ENCODE data around the gene IL1A. TPM values are rescaled to one million over a fixed set of nuclear protein-coding genes. Genes with fewer than 3 reads are reported as not detected.

Gene IL1A
- total RNA-seq, 1 experiment from 2014 or later = 1.5 TPM

DNA sequence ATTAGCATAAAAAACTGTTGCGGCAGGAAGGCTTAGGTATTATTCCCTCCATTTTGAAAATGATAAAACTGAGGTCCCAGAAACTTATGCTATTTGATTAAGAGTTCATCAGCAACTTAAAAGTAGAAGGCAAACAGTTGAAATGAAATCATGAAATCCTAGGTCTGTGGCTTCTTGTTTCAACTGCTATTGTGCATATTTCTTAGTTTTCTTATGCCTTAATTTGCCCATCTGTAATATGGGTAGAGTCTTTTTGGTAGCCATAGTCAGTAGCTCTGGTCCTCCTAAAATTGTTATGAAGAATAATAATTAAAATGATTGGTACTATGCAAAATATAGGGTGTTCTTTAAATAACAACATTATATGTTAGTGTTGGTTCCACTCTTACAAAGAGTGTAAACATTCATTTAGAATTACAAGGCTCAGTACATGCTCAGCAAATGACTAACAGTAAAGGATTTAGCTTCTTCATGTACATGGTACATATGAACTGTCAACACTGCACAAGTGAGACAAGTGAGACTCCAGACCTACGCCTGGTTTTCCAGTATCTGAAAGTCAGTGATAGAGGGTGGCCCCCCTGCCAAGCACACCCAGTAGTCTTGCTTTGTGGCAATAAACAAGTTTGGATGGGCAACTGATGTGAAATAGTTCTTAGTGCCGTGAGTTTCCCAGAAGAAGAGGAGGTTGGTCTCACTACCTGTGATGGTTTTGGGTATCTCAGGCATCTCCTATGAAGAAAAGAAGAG is 9.6 kb downstream of the IL1A start:
- Histone ChIP-seq H3K4me1 (replicated peaks) (no peaks in the 10 kb centered on the region), H3K36me3 (0 out of 2 replicates have a peak, but pooled peaks cover 4% of the 10 kb centered on the region), H3K27me3 (replicated peaks) (no peaks in the 10 kb centered on the region), H3K4me3 (no peak overlapping the region), H3K9me3 (replicated peaks) (no peaks in the 10 kb centered on the region), H3K27ac (no peak overlapping the region)
- DNase-seq (ENCODE audit: low read depth in 1 of 2, low spot score in 2 of 2) = no peak

DNA sequence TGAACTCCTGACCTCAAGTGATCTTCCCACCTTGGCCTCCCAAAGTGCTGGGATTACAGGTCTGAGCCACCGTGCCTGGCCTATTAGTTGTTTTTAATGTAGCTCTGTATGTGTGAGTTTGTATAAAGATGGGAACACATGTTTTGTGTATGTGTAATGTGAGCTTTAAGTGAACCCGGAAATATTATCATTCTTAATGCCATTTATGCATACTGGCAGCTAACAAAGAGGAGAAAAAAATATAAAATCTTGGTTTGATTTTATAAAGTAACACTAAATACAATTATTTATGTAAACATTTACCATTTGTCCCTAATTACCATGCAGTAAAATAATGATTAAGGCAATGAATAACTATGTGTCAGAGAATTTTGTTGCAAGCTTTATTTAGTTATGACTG is 10.7 kb downstream of the IL1A start:
- no peak for DNase-seq (ENCODE audit: low read depth in 1 of 2, low spot score in 2 of 2)
- Histone ChIP-seq H3K27me3 (replicated peaks) (no peaks in the 10 kb centered on the region), H3K4me3 (no peak overlapping the region), H3K36me3 (0 out of 2 replicates have a peak, but pooled peaks cover 4% of the 10 kb centered on the region), H3K27ac (no peak overlapping the region), H3K9me3 (replicated peaks) (no peaks in the 10 kb centered on the region), H3K4me1 (replicated peaks) (peaks cover 7% of the 10 kb centered on the region)

DNA sequence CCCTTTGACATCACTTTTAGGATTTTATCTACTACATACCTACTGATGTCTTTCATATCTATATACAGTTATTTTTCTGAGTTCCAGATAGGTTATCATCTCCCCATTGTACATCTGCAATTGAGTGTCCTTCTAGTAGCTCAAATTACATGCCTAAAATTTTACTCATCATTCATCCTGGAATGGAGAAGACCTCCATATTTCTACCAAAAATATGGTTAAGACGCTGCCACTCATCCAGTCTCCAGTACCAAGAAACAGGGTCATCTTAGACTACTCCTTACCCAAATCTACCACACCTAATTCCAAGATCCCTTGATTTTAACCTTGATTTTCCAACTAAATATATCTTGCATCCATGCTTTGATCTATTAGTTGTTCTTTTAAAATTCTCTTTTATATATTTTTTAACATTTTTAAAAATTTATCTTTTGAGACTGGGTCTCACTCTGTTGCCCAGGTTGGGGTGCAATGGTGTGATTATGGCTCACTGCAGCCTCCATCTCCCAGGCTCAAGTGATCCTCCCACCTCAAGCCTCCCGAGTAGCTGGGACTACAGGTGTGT is 11.3 kb downstream of the IL1A start:
- no peaks in the 10 kb centered on the region for H3K27me3 ChIP-seq (replicated peaks)
- no peak for DNase-seq (ENCODE audit: low read depth in 1 of 2, low spot score in 2 of 2)
- H3K9me3 ChIP-seq (replicated peaks) = no peaks in the 10 kb centered on the region
- no peak overlapping the region for H3K4me3 ChIP-seq
- no peak overlapping the region for H3K27ac ChIP-seq
- peaks cover 7% of the 10 kb centered on the region for H3K4me1 ChIP-seq (replicated peaks)
- 0 out of 2 replicates have a peak, but pooled peaks cover 4% of the 10 kb centered on the region for H3K36me3 ChIP-seq

GRCh38 chr2:112772322-112772721 is 12.0 kb downstream of the IL1A start:
- no peak for DNase-seq (ENCODE audit: low read depth in 1 of 2, low spot score in 2 of 2)
- peaks cover 13% of the 10 kb centered on the region for H3K4me1 ChIP-seq (replicated peaks)
- no peak overlapping the region for H3K27ac ChIP-seq

DNA sequence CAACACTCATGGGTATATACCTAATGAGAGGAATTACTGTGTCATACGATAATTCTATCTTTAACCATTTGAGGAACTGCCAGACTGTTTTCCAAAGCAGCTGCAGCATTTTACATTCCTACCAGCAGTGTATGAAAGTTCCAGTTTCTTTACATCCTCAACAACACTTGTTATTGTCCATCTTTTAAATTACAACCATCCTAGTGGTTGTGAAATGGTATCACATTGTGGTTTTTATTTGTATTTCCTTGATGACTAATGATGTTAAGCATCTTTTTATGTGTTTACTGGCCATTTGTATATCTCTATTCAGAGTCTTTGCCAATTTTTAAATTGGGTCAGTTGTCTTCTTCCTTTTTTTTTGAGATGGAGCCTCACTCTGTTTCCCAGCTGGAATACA is 15.9 kb downstream of the IL1A start:
- Histone ChIP-seq H3K9me3 (replicated peaks) (no peaks in the 10 kb centered on the region), H3K27me3 (replicated peaks) (no peaks in the 10 kb centered on the region), H3K4me1 (replicated peaks) (peaks cover 18% of the 10 kb centered on the region), H3K4me3 (peak overlapping the region; percentile 20), H3K27ac (peak overlapping the region; percentile 68), H3K36me3 (peaks cover 8% of the 10 kb centered on the region)
- peak in 1 of 2 experiments; percentile 67 for DNase-seq (ENCODE audit: low read depth in 1 of 2, low spot score in 2 of 2)

More at GRCh38 chr2:112772322-112772721, 12.0 kb downstream of the IL1A start:
- 0 out of 2 replicates have a peak, but pooled peaks cover 4% of the 10 kb centered on the region for H3K36me3 ChIP-seq
- no peak overlapping the region for H3K4me3 ChIP-seq
- H3K9me3 ChIP-seq (replicated peaks) = no peaks in the 10 kb centered on the region
- H3K27me3 ChIP-seq (replicated peaks) = no peaks in the 10 kb centered on the region

DNA sequence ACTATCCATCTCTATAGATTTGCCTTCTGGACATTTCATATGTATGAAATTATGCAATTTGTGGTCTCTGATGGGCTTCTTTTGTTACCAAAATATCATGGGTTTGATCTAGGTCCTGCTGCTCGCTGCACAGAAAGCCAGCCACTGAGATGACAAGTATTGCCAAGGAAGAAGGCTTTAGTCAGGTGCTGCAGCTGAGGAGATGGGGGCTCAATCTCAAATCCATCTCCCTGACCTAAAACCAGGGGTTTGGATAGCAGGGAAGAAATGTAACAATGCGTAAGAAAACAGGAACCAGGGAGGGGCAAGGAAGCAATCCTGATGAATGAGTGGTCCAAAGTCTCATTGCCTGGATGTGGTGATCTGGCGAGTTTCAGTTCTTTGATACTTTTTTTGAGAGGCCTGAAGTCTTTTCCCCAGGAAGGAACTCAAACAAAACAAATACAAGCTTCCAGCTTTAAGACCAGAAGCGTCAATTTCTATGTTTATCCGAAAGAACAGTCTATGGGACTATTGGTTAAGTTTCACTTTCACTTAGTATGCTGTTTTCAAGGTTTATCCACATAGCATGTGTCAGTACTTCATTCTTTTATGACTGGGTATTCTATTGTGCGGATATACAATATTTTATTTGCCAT is 16.5 kb downstream of the IL1A start:
- Histone ChIP-seq H3K4me3 (peak overlapping the region; percentile 20), H3K27ac (peak overlapping the region; percentile 68), H3K9me3 (replicated peaks) (no peaks in the 10 kb centered on the region), H3K4me1 (replicated peaks) (peaks cover 24% of the 10 kb centered on the region), H3K36me3 (peaks cover 14% of the 10 kb centered on the region), H3K27me3 (replicated peaks) (no peaks in the 10 kb centered on the region)
- peak in 1 of 2 experiments; percentile 49 for DNase-seq (ENCODE audit: low read depth in 1 of 2, low spot score in 2 of 2)

GRCh38 chr2:112765251-112765650 is 19.0 kb downstream of the IL1A start:
- H3K4me1 ChIP-seq (replicated peaks) = peaks cover 30% of the 10 kb centered on the region
- H3K4me3 ChIP-seq = peak overlapping the region; percentile 59
- H3K27ac ChIP-seq = peak overlapping the region; percentile 95
- H3K27me3 ChIP-seq (replicated peaks) = no peaks in the 10 kb centered on the region
- H3K9me3 ChIP-seq (replicated peaks) = no peaks in the 10 kb centered on the region
- DNase-seq (ENCODE audit: low read depth in 1 of 2, low spot score in 2 of 2) = no peak
- peaks cover 33% of the 10 kb centered on the region for H3K36me3 ChIP-seq

- H3K36me3 ChIP-seq = peaks cover 42% of the 10 kb centered on the region
- peaks cover 30% of the 10 kb centered on the region for H3K4me1 ChIP-seq (replicated peaks)
- peak; percentile 95 to 98 for DNase-seq (ENCODE audit: low read depth in 1 of 2, low spot score in 2 of 2)
- no peaks in the 10 kb centered on the region for H3K27me3 ChIP-seq (replicated peaks)
- peak within 1 kb of the TSS; percentile 59 for H3K4me3 ChIP-seq
- H3K9me3 ChIP-seq (replicated peaks) = no peaks in the 10 kb centered on the region
- peak within 1 kb of the TSS; percentile 95 for H3K27ac ChIP-seq
Observed at GRCh38 chr2:112764071-112765044, 19.9 kb downstream of the IL1A start, which contains the start of gene CKAP2L. Gene CKAP2L, minus strand, starts transcription at chr2:112764609. Its CDS starts 11 bp downstream, at chr2:112764598.

DNA sequence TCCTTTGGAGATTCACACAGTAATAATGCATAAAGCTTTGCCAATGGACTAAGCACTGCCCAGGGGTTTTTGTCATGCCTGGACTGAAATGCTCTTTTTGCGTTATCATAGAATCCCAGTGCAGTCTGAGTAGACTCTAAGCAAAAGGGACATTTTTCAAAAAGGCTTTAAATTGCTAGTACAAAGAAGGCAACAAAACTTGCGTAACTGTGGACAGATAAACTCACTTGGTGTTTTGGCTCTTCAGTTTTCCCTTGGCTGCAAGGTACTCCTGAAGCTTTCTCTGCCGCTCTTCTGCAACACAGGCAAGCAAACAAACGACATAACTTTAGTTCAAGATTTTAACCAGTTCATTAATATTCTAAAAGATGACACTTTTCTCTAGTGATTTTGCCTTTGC is 22.0 kb downstream of the IL1A start:
- no peaks in the 10 kb centered on the region for H3K9me3 ChIP-seq (replicated peaks)
- peaks cover 17% of the 10 kb centered on the region for H3K4me1 ChIP-seq (replicated peaks)
- no peaks in the 10 kb centered on the region for H3K27me3 ChIP-seq (replicated peaks)
- no peak overlapping the region for H3K4me3 ChIP-seq
- H3K36me3 ChIP-seq = peaks cover 63% of the 10 kb centered on the region
- no peak for DNase-seq (ENCODE audit: low read depth in 1 of 2, low spot score in 2 of 2)
- H3K27ac ChIP-seq = no peak overlapping the region

- no peak overlapping the region for H3K27ac ChIP-seq
- no peaks in the 10 kb centered on the region for H3K27me3 ChIP-seq (replicated peaks)
- H3K4me3 ChIP-seq = no peak overlapping the region
- H3K36me3 ChIP-seq = peaks cover 83% of the 10 kb centered on the region
- no peaks in the 10 kb centered on the region for H3K9me3 ChIP-seq (replicated peaks)
- no peak for DNase-seq (ENCODE audit: low read depth in 1 of 2, low spot score in 2 of 2)
- H3K4me1 ChIP-seq (replicated peaks) = peaks cover 13% of the 10 kb centered on the region
Observed at GRCh38 chr2:112760149-112760548, 24.1 kb downstream of the IL1A start.

- Histone ChIP-seq H3K27me3 (replicated peaks) (no peaks in the 10 kb centered on the region), H3K27ac (no peak overlapping the region), H3K4me1 (replicated peaks) (peaks cover 13% of the 10 kb centered on the region), H3K9me3 (replicated peaks) (no peaks in the 10 kb centered on the region), H3K4me3 (no peak overlapping the region), H3K36me3 (peaks cover 93% of the 10 kb centered on the region)
- DNase-seq (ENCODE audit: low read depth in 1 of 2, low spot score in 2 of 2) = no peak
Observed at GRCh38 chr2:112758711-112759110, 25.6 kb downstream of the IL1A start.

- Histone ChIP-seq H3K4me1 (replicated peaks) (peaks cover 3% of the 10 kb centered on the region; the same call in 1 of the 2 replicates), H3K4me3 (no peak overlapping the region), H3K36me3 (peaks cover 95% of the 10 kb centered on the region), H3K27me3 (replicated peaks) (no peaks in the 10 kb centered on the region), H3K9me3 (replicated peaks) (no peaks in the 10 kb centered on the region), H3K27ac (no peak overlapping the region)
- DNase-seq (ENCODE audit: low read depth in 1 of 2, low spot score in 2 of 2) = no peak
Observed at GRCh38 chr2:112757265-112757664, 27.0 kb downstream of the IL1A start.

- no peaks in the 10 kb centered on the region for H3K27me3 ChIP-seq (replicated peaks)
- no peak overlapping the region for H3K4me3 ChIP-seq
- H3K36me3 ChIP-seq = peaks cover 97% of the 10 kb centered on the region
- no peaks in the 10 kb centered on the region for H3K9me3 ChIP-seq (replicated peaks)
- H3K27ac ChIP-seq = no peak overlapping the region
- no peaks in the 10 kb centered on the region for H3K4me1 ChIP-seq (replicated peaks)
- no peak for DNase-seq (ENCODE audit: low read depth in 1 of 2, low spot score in 2 of 2)
Observed at GRCh38 chr2:112756207-112756606, 28.1 kb downstream of the IL1A start.
